Upper lobe of left lung (tissue), 4 donors: ENCODE results near the gene C3orf70.

ENCODE experiments used
- CTCF ChIP-seq, 6 experiments: fragments of 450-650 bp in 4 of 6; fragments of 200-600 bp in 2 of 6; sonication (generic) in 2 of 6; IDR thresholded peaks; one replicate each; pipeline ENCODE4 v1.5.1; 2016 to 2019; ENCODE audit warnings: antibody characterized with exemption in 6 of 6
- EP300 ChIP-seq, 4 donors: sonication (generic); formaldehyde crosslinking; IDR thresholded peaks; one replicate each; pipeline ENCODE4 v1.5.1; 2017; ENCODE audit warnings: antibody characterized with exemption in 4 of 4, control low read depth in 2 of 4
- POLR2A ChIP-seq, 4 donors: fragments of 450-650 bp; IDR thresholded peaks; one replicate each; pipeline ENCODE4 v1.5.1; 2016 to 2017; ENCODE audit warnings: antibody characterized with exemption in 4 of 4, mild to moderate bottlenecking in 2 of 4
- POLR2AphosphoS5 ChIP-seq, 2 donors: sonication (generic); formaldehyde crosslinking; IDR thresholded peaks; one replicate each; pipeline ENCODE4 v1.5.1; 2017; ENCODE audit warnings: antibody characterized with exemption in 2 of 2

DNA sequence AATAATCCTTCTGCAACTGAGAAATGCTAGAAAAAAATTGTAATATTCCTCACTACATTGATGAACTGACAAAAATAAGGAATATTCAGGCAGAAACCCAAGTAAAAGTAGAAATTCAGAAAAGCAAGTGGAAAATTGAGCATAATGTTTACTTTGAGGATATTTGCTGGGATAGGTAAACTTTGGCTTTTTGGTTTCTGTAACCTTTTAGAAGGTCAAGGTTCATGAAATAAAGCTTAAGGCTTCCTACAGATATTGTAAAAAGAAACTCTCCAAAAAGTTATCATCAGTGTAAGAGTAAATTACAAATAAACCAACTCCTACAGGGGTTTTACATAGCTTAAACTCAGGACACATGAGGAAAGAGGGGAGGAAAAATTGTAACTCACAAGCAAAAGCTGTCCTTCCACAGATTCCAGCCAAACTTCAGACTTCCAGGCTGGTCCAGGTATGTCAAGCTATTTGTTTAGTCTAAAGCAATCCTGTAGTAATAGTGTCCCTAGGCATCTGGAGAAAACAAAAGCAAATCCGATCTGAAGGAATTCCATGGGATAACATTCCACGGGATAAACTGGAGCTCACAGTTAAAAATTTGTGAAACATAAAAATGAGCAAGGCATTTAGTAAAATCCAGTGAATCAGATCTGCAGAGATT lies 21.1 kb downstream of the C3orf70 start:
- TF ChIP-seq POLR2A (IDR thresholded peaks at IDR 0.05): no peak
- TF ChIP-seq CTCF (IDR thresholded peaks at IDR 0.05): no peak
- TF ChIP-seq POLR2AphosphoS5 (IDR thresholded peaks at IDR 0.05): no peak
- TF ChIP-seq EP300 (IDR thresholded peaks at IDR 0.05): no peak
